PFSK-1 (cell line): ENCODE measurements around the gene CNTNAP5.

Experiments
- POLR2AphosphoS5 ChIP-seq: IDR thresholded peaks from 2 replicates; pipeline ENCODE4 v1.6.1; 2012; ENCODE audit warnings: low read depth, mild to moderate bottlenecking, control low read depth, low read length, moderate library complexity
- REST ChIP-seq, 2 experiments: IDR thresholded peaks; 2 replicates each; pipeline versions ENCODE4 v1.6.1 to v1.8.0; 2011 to 2012; ENCODE audit warnings: low read depth in 2 of 2, low read length in 2 of 2, control low read depth in 1 of 2, inconsistent platforms in 1 of 2, mild to moderate bottlenecking in 1 of 2, moderate library complexity in 1 of 2; ENCODE audit not compliant: insufficient read depth in 1 of 2

GRCh38 chr2:124476291-124476690 lies 451.2 kb downstream of the CNTNAP5 start:
- TF ChIP-seq REST (IDR thresholded peaks at IDR 0.05; ENCODE audit: insufficient read depth in 1 of 2, low read depth in 2 of 2, low read length in 2 of 2) (no peak), POLR2AphosphoS5 (no peak)
